GM21390 (cell line): ENCODE data around the gene CLSTN2.

Experiments used
- ATAC-seq: cut with Tn5 transposase; IDR thresholded peaks from one replicate; pipeline ENCODE4 v1.9.1; 2021; ENCODE audit not compliant: unreplicated experiment

Gene CLSTN2

GRCh38 chr3:140145528-140145927 is 210.5 kb downstream of the CLSTN2 start:
- no peak for ATAC-seq

- ATAC-seq, result no peak
These were observed 211.7 kb downstream of the CLSTN2 start for GRCh38 chr3:140146668-140147067.

GRCh38 chr3:140147965-140148490 is 213.0 kb downstream of the CLSTN2 start:
- ATAC-seq, result no peak

- no peak for ATAC-seq
These were observed 213.9 kb downstream of the CLSTN2 start for GRCh38 chr3:140148824-140149390.

- ATAC-seq, result no peak
These were observed 216.3 kb downstream of the CLSTN2 start for GRCh38 chr3:140151321-140151720.

- ATAC-seq, result no peak
These were observed 218.1 kb downstream of the CLSTN2 start for GRCh38 chr3:140152851-140153639.

GRCh38 chr3:140153736-140154135 is 218.8 kb downstream of the CLSTN2 start:
- ATAC-seq, result no peak

GRCh38 chr3:140157161-140157560 is 222.2 kb downstream of the CLSTN2 start:
- ATAC-seq, result no peak

- no peak for ATAC-seq
These were observed 224.7 kb downstream of the CLSTN2 start for GRCh38 chr3:140159646-140160045.

GRCh38 chr3:140160553-140160952 is 225.6 kb downstream of the CLSTN2 start:
- no peak for ATAC-seq

GRCh38 chr3:140162551-140162950 is 227.6 kb downstream of the CLSTN2 start:
- ATAC-seq, result no peak

- ATAC-seq, result no peak
These were observed 228.3 kb downstream of the CLSTN2 start for GRCh38 chr3:140163159-140163763.

- ATAC-seq, result no peak
These were observed 229.2 kb downstream of the CLSTN2 start for GRCh38 chr3:140164156-140164555.

- ATAC-seq, result no peak
These were observed 230.1 kb downstream of the CLSTN2 start for GRCh38 chr3:140164922-140165590.

- no peak for ATAC-seq
These were observed 230.8 kb downstream of the CLSTN2 start for GRCh38 chr3:140165781-140166180.

GRCh38 chr3:140166861-140167599 is 232.0 kb downstream of the CLSTN2 start:
- no peak for ATAC-seq

- ATAC-seq, result no peak
These were observed 232.8 kb downstream of the CLSTN2 start for GRCh38 chr3:140167600-140168281.

GRCh38 chr3:140170612-140171011 is 235.6 kb downstream of the CLSTN2 start:
- ATAC-seq, result peak; percentile 99

- no peak for ATAC-seq
These were observed 241.5 kb downstream of the CLSTN2 start for GRCh38 chr3:140176526-140176925.

- peak; percentile 62 for ATAC-seq
These were observed 243.0 kb downstream of the CLSTN2 start for GRCh38 chr3:140177943-140178342.
